Measurements from ENCODE around the gene SLC25A42. TPM values are rescaled to one million over a fixed set of nuclear protein-coding genes. Genes with fewer than 3 reads are reported as not detected.
A peak's percentile ranks its signal among the peaks of the same experiment; 100 is the strongest.

Gene SLC25A42
- polyA plus RNA-seq, 2 of the 4 experiments (the other 2 are of a cell fraction), result 0.92 to 1.3 TPM

- FAIRE-seq (no peak), ATAC-seq (peak; percentile 82 to 90), DNase-seq (ENCODE audit: low read depth in 1 of 2, low spot score in 1 of 2) (peak; percentile 83 to 86)
- peak overlapping the region; percentile 87 for H3K4me3 ChIP-seq
- CTCF ChIA-PET, result interaction anchor here (0.6 kb wide), 1 partner anchor 231 kb away, joined by 4 read pairs; no protein-coding TSS in a partner anchor
- H3K9me3 ChIP-seq, result peaks cover 9% of the 10 kb centered on the region; the same call in 2 of the 3 replicates
- H3K27ac ChIP-seq, result peak overlapping the region; percentile 86 to 98
- 9% methylated on average over 10 of the region's 10 CpGs for WGBS (ENCODE audit: missing lambda C conversion rate)
- peaks cover 13% of the 10 kb centered on the region; the same call in 1 of the 3 replicates for H3K4me1 ChIP-seq
- POLR2A ChIA-PET, result no interaction called here
- peak overlapping the region; percentile 69 for H3K4me2 ChIP-seq
- TF ChIP-seq JUNB (IDR thresholded peaks at IDR 0.05), result no peak
- peak; percentile 80 for TF ChIP-seq BHLHE40 (IDR thresholded peaks at IDR 0.05; ENCODE audit: low read depth, low read length)
- TF ChIP-seq USF2 (IDR thresholded peaks at IDR 0.05), result peak; percentile 55
These were observed 29.6 kb upstream of the SLC25A42 start for GRCh38 chr19:19034204-19034624.

- TF ChIP-seq RFX5 (IDR thresholded peaks at IDR 0.05) (no peak), RAD21 (conservative IDR thresholded peaks at IDR 0.05 in 1 of 2, IDR thresholded peaks at IDR 0.05 in 1 of 2) (no peak), GATA3 (IDR thresholded peaks at IDR 0.05; ENCODE audit: borderline replicate concordance) (no peak), EHMT2 (IDR thresholded peaks at IDR 0.05; ENCODE audit: low read depth) (no peak), EHF (CRISPR knock-in tag; IDR thresholded peaks at IDR 0.05) (no peak), FOSB (CRISPR knock-in tag; IDR thresholded peaks at IDR 0.05) (no peak), ATOH8 (CRISPR knock-in tag; IDR thresholded peaks at IDR 0.05; ENCODE audit: low read depth) (no peak)
- WGBS (ENCODE audit: missing lambda C conversion rate), result 78% methylated on average over 4 of the region's 4 CpGs
- FAIRE-seq, result no peak
These were observed 23.9 kb upstream of the SLC25A42 start for GRCh38 chr19:19039901-19040300.

GRCh38 chr19:19040417-19040816, 23.4 kb upstream of the SLC25A42 start:
- H3K4me3 ChIP-seq, result no peak overlapping the region
- ChIA-PET CTCF (interaction anchor here (0.7 to 1.4 kb wide), 3 partner anchors 11 to 54 kb away, joined by 3 read pairs; no protein-coding TSS in a partner anchor), POLR2A (no interaction called here)
- no peak overlapping the region for H3K27ac ChIP-seq
- ATAC-seq (peak; percentile 66 to 76; a peak in 5 of 6 replicates), DNase-seq (ENCODE audit: low read depth in 1 of 2, low spot score in 1 of 2) (peak in 1 of 2 experiments; percentile 69), FAIRE-seq (no peak)
- TF ChIP-seq KDM5A (IDR thresholded peaks at IDR 0.05) (no peak), CEBPB (IDR thresholded peaks at IDR 0.05) (peak in 1 of 2 experiments; percentile 57; a peak in 1 of 4 replicates)
- peaks cover 9% of the 10 kb centered on the region for H3K4me1 ChIP-seq
- H3K9me3 ChIP-seq, result peaks cover 9% of the 10 kb centered on the region; the same call in 2 of the 3 replicates
- no peak overlapping the region for H3K4me2 ChIP-seq
- 58% methylated on average over 7 of the region's 7 CpGs for WGBS (ENCODE audit: missing lambda C conversion rate)

More at GRCh38 chr19:19039901-19040300, 23.9 kb upstream of the SLC25A42 start:
- Histone ChIP-seq H3K4me3 (no peak overlapping the region), H3K4me2 (no peak overlapping the region), H3K27ac (no peak overlapping the region), H3K4me1 (peaks cover 9% of the 10 kb centered on the region), H3K9me3 (peaks cover 9% of the 10 kb centered on the region; the same call in 2 of the 3 replicates)
- ChIA-PET CTCF (interaction anchor here (1.2 to 1.4 kb wide), 2 partner anchors 11 to 53 kb away, joined by 3 read pairs; no protein-coding TSS in a partner anchor), POLR2A (no interaction called here)
- DNase-seq (ENCODE audit: low read depth in 1 of 2, low spot score in 1 of 2) (no peak), ATAC-seq (no peak)

- FAIRE-seq (no peak), ATAC-seq (no peak), DNase-seq (ENCODE audit: low read depth in 1 of 2, low spot score in 1 of 2) (no peak)
- TF ChIP-seq HMGXB4 (CRISPR knock-in tag; IDR thresholded peaks at IDR 0.05; ENCODE audit: borderline replicate concordance) (no peak), SREBF2 (IDR thresholded peaks at IDR 0.05) (no peak), HOXB5 (CRISPR knock-in tag; IDR thresholded peaks at IDR 0.05) (no peak)
- no peak overlapping the region for H3K4me2 ChIP-seq
- 91% methylated on average over 13 of the region's 13 CpGs for WGBS (ENCODE audit: missing lambda C conversion rate)
- ChIA-PET CTCF (no interaction called here), POLR2A (no interaction called here)
- H3K4me1 ChIP-seq, result peaks cover 9% of the 10 kb centered on the region
- no peak overlapping the region for H3K4me3 ChIP-seq
- peaks cover 5% of the 10 kb centered on the region; the same call in 2 of the 3 replicates for H3K9me3 ChIP-seq
- H3K27ac ChIP-seq, result no peak overlapping the region
These were observed 21.0 kb upstream of the SLC25A42 start for GRCh38 chr19:19042732-19043280.
